ENCODE measurements around the gene BSPRY. TPM values are rescaled to one million over a fixed set of nuclear protein-coding genes. Genes with fewer than 3 reads are reported as not detected.
"Not testable (repeated sequence)": the region's sequence is repeated elsewhere in the genome, so short reads cannot be mapped to it uniquely, and the experiment has no call there.

Gene BSPRY
- total RNA-seq, 1 donor from 2014 or later: 16.0 TPM

DNA sequence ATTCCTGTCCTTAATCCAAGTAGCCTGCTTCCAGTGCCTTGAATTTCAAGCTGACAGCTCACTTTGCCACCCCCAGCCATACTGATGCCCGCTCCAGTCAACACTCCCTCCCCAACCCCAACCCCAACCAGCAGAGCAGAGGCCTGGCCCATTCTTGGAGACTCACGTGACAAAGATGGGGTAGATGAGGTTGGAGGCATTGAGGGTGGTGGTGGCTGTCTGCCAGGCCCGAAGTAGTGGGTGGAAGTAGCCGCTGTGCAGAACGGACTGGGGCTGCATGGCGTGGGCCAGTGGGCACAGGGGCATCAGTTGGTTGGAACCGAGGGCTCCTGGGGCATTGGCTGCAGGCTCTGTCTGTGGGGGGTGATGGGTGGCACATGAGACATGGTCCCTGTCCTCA lies 43.9 kb downstream of the BSPRY start:
- no peak for DNase-seq (ENCODE audit: low spot score)

DNA sequence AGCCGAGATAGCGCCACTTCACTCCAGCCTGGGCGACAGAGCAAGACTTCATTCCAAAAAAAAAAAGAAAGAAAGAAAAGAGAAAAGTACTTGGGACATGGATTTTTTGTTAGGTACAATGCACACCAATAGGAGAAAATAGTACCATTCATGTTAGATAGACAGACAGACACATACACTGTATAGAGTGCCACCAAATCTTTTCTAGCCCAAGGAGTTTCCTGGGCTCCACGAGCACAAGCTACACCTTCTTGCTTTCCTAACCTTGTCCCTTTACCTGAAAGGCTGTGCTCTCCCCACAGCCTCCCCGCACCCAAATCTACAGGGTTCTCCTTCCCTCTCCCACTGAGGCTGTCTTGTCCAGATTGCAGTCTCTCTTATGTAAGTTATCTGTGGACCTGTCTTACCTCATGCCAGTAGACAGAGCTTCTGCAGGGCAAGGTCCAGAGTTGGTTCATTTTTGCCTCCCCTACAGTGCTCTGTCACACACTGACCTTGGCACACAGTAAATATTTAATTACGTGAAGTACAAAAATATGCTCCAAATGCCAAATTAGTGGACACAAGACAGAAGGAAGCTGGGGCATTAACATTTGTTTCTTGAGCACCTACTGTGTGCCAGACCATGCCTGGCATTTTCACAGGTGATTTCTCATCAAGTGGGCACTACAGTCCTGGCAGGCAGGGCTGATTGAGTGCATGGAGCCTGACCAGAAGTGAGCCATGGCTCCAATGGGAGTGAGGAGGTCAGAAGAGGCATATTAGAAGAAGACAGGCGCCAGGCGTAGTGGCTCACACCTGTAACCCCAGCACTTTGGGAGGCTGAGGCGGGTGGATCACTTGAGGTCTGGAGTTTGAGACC lies 45.9 kb downstream of the BSPRY start:
- no peak for DNase-seq (ENCODE audit: low spot score)

DNA sequence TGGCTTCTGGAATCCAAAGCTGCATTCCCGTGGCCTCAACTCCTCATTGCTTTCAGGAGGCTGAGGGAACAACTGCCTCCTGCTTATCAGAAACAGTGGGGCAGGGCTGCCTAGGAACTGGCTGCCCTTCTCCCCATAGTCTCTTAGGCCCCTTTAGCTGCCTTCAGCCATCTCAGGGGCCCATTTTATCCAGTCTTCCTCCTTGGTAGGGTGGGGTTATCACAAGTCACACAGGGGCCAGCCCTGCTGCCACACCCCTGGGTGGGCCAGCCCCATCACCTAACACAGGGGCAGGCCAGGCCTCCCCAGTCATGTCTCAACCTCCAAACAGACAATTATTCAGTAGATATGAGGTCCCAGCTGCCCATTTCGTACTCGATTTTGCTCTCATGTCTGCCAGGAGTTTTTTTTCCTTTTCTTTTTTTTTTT lies 47.9 kb downstream of the BSPRY start:
- DNase-seq (ENCODE audit: low spot score): no peak

DNA sequence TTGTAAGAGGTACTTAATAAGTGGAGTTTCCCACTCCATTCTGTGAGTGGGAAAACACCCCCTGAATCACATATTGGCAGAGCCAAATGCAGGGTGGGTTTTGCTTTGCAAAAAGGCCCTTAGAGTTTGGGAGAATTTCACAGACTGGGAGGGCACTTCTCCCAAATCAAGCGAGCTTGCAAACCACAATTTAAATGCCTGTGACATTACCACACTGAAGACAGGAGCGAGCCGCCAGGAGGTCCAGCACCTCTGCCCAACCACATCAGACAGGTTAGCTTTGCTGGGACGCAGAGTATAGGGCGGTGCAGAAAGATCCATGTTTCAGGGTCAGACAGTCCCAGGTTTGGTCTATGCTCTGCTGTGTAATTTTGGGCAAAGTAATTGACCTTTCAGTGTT lies 49.5 kb downstream of the BSPRY start:
- DNase-seq (ENCODE audit: low spot score): no peak

DNA sequence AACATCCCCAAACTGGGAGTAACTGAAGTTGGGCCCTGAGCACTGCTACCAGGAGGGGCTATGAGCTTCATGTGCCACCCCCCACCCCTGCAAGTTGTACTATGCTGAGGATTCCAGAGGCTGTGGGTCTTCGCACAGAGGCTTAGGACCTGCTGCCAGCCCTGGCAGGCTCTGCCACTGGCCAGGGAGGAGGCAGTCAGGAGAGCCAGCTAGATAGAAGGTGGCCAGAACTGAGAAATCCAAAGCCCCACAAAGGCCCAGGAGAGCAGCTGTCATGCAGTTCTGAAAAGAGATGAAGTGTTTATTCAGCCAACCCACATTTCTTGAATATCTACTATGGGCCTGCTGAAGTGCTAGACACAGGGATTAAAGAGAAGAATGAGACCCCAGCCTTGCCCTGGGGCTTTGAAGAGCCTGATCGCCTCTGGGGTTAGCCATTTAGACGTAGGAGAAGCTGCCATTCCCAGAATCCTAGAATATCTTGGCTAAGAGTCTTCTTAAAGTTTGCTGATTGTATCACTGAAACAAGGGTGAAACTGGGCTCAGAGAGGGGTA lies 50.4 kb downstream of the BSPRY start:
- DNase-seq (ENCODE audit: low spot score): no peak

DNA sequence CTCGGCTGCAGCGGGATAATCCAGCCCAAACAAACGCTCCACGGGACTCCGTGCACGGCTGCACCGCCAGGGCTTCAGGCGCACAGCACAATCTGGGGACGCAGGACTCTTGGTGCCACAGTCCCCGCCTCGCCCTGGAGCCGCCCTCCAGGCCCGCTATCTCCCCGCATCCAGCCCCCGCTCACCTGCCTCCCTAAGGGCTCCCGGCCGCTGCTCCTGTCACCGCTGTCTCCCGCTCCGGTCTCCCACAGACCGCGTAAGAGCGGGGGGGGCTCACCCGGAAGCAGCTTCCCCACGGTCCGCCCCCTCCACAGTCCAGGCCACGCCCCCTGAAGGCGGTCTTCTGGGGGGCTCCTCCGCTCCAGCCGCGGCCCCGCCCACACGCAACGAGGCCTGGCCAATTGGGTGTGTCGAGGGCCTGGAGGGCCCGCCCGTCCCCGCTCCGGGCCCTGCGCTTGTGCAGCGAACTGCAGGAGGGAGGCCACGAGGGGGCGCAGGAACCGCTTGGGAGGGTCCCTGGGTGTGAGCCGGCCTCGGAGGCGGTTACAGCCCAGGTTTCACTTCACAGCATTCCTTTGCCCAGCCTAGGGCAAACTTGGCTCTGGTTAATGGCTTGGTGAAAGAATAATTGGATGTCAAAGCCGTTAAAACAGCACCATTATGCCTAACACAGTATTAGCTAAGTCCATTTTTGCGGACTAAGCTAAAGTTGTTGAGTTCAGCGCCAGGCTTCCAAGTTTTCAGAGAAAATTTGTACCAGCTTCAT lies 51.9 kb downstream of the BSPRY start, which contains the start of gene ALAD:
ALAD (minus strand) TSS at position 258 of the 766 bp plus-strand sequence. CDS start 7,725 bp downstream, outside the sequence.
- DNase-seq (ENCODE audit: low spot score): peak; percentile 99

DNA sequence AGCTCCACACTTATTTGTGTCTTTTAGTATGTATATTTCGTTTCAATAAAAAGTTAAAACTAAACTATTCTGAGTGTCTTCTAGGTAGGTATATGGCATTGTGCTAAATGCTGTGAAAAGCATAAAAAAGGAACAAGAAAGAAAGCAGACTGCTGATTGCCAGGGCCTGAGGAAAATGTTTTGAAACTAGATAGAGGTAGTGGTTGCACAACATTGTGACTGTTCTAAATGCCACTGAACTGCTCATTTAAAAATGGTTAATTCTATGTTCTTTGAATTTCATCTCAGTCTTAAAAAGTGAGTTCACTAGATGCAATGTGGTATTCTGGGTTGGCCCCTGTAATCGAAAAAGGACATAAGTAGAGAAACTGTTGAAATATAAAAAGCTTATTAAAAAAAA lies 54.3 kb downstream of the BSPRY start:
- DNase-seq (ENCODE audit: low spot score): no peak

DNA sequence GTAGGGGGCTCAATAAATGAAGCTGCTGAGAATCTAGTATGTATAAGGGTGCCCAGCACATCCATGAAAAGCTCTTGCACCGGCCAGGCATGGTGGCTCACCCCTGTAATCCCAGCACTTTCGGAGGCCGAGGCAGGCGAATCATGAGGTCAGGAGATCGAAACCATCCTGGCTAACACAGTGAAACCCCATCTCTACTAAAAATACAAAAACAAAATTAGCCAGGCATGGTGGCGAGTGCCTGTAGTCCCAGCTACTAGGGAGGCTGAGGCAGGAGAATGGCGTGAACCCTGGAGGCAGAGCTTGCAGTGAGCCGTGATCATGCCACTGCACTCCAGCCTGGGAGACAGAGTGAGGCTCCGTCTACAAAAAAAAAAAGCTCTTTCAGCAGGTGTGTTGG lies 57.0 kb downstream of the BSPRY start:
- DNase-seq (ENCODE audit: low spot score): not testable (repeated sequence)

DNA sequence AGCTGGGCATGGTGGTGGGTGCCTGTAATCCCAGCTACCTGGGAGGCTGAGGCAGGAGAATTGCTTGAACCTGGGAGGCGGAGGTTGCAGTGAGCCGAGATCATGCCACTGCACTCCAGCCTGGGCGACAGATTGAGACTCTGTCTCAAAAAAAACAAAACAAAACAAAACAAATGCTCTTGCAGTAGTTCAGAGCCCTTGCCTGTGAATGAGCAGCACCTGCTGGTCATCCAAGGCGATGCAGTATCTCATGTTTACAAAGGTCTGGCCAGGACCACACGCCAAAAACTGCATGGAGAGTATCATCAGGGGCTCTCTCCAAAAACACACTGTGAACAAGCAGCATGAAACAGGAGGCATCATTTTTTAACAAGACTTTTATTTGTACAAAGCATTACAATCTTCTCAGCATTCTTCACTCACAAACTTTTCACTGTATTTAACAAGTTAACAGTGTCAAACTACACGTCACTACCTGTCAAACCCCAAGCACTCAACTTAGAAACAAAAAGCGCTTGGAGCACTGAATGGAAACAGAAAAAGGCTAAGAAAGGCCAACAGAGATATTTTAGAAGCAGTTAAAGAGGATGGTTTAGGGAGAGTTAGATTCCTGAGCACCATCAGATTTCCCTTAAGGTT lies 57.7 kb downstream of the BSPRY start:
- peak; percentile 68 for DNase-seq (ENCODE audit: low spot score)

DNA sequence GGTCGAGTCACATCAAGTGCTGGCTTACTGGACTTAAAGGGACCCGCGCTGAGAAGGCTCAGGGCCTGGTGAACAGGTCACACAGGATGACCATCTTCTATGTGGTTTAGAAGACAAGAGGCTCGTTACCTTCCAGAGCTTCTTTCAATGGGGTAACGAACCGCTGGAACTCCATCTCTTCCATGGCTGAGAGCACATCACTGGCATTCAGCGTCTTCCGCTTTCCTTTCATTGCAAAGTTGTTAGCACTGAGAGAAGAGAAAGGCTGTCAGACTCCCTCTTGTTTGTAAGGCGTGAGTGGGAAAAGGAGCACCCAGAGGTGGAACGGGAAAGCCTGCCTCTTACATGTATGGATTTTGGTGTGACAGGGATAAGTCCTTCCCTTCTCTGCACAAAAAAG lies 60.1 kb downstream of the BSPRY start:
- no peak for DNase-seq (ENCODE audit: low spot score)

DNA sequence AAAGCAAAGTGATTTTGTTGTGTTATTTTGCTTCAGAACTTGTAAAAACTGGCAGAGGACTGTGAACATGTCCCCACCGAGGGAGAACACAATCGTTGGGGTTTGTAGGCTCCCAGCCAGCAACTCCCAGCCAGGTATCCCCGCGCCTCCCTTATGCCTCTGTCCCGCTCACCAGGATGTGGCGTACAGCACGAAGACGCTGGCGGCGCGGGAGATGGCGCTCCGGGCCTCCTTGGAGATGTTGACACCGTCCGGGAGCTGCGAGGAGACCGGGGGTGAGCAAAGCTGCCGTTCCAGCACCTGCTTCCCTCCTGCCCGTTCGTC lies 60.5 kb downstream of the BSPRY start:
- no peak for DNase-seq (ENCODE audit: low spot score)

DNA sequence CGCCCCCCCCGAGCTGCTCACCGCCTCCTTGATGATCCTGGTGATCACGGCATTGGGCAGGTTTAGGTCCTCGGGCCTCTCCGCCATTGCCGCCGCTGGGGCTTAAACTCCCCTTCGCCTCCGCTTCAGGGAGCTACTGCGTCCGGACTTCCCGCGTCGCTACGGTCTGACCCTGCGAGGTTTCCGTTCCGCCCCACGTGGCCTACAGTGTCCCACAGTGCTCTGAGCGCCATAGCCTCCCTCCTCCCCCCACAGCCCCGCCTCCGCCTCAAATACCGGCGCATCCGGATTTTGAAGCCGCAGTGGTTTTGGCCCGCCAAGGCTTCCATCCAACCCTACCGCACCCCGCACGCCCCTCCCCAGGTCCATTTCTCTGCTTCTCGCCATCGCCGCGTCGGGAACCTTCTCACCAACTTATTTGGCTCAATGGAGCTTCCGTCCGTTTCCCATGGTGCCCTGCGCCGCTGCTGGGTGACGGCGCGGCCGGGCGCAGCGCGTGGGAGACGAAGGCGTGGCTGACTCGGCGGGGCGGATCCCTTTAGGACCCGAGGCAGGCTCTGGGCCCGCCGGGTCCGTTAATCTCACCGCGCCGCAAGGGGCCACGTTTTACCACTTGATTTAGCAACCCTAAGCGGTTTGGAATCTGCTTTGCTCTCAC lies 61.0 kb downstream of the BSPRY start, which contains the start of the genes C9orf43 and POLE3:
C9orf43 (plus strand) TSS at position 541 of the 658 bp plus-strand sequence. CDS start 2,747 bp downstream, outside the sequence.
POLE3 (minus strand) TSS at position 469 of the 658 bp plus-strand sequence; CDS start at position 87, 382 bp downstream.
- peak; percentile 95 for DNase-seq (ENCODE audit: low spot score)

DNA sequence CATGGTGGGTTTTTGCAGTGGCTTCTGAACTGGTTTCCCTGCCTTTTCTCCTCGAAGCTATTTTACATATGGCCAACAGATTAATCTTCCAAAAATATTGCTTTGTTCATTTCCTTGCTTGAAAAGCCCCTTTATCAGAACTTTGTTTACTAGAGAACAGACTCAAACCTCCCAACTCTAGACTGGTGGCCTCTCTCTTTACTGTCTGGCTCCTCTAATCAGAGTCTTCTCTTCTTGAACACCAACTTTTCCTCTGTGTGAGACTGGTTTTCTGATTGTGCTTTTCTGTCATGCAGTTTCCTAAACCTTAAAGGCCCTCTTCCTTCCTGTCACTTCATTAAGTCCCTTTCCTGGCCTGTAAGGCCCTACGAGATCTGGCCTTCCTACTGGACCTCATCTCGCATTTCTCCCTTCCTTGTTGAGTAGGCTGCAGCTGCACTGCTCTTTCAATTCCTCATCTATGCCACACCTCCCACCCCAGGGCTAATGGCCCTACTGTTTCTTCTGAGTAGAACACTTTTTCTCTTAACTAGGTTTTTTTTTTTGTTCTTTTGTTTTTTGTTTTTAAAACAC lies 66.9 kb downstream of the BSPRY start:
- DNase-seq (ENCODE audit: low spot score): no peak

DNA sequence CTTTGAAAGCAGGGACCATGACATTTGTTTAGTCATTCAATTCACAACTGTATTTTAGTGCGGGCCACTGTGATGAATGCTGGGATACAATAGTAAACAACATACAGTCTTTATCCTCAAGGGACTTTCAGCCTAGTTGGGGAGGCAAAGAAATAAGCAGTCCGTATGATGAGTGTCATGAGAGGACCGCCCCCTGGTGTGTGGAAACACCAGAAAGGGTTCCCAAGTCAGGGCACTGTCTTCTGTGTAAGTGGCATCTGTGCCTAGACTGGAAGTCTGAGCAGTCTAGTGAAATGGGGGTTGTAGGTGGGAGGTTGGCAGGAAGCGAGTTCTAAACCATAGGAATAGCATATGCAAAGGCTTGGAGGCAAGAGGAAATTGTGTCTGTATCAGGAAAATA lies 68.0 kb downstream of the BSPRY start:
- no peak for DNase-seq (ENCODE audit: low spot score)

Other genes with a start within 250 kb of the BSPRY start
- gene SLC31A2, start 198.5 kb upstream of the BSPRY start, total RNA-seq: 7.5 TPM
- gene FKBP15, start 128.3 kb upstream of the BSPRY start, total RNA-seq: 28.9 TPM
- gene SLC31A1, start 128.0 kb upstream of the BSPRY start, total RNA-seq: 26.1 TPM
- gene CDC26, start 74.0 kb upstream of the BSPRY start, total RNA-seq: 29.0 TPM
- 20.1 TPM for gene PRPF4, start 73.9 kb upstream of the BSPRY start, total RNA-seq
- 5.3 TPM for gene RNF183, start 46.2 kb upstream of the BSPRY start, total RNA-seq
- gene WDR31, start 9.3 kb upstream of the BSPRY start, total RNA-seq: 8.1 TPM
- 102 TPM for gene HDHD3, start 27.4 kb downstream of the BSPRY start, total RNA-seq
- gene ALAD, start 51.7 kb downstream of the BSPRY start, total RNA-seq: 108 TPM
- 24.5 TPM for gene POLE3, start 61.1 kb downstream of the BSPRY start, total RNA-seq
- 0.37 TPM for gene C9orf43, start 61.2 kb downstream of the BSPRY start, total RNA-seq
- gene RGS3, start 114.2 kb downstream of the BSPRY start, total RNA-seq: 142 TPM